ENCODE measurements around the gene MRPL14. TPM values are rescaled to one million over a fixed set of nuclear protein-coding genes. Genes with fewer than 3 reads are reported as not detected.

Gene MRPL14
- total and polyA plus RNA-seq, 9 of the 15 experiments (the other 6 are each of a cell fraction or from before 2014, with no cell fraction given), result 126 to 424 (median 165) TPM

DNA sequence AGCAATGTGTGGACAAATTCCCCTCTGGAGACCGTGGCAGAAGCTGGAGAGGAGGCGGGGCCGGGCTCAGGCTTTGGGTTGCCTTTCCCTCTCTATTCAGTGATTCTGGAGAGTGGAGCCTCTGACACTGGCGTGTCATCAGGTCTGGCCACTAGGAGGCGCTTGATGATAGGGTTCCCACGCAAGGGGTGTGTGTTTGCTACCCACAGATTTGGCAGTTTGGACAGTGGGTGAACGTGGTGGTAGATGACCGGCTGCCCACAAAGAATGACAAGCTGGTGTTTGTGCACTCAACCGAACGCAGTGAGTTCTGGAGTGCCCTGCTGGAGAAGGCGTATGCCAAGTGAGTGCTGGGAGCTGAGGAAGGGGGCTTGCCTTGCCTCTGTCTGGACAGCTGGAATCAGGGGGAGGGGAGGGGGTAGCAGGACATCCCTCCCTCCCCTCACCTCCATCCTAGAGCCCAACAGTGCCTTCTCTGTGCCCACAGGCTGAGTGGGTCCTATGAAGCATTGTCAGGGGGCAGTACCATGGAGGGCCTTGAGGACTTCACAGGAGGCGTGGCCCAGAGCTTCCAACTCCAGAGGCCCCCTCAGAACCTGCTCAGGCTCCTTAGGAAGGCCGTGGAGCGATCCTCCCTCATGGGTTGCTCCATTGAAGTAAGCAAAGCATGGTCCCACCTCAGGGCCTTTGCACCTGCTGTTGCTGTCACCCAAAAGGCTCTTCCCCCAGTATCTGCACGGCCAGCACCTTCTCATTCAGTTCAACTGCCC, 45.7 kb upstream of the MRPL14 start (continued):
- TF ChIP-seq, protein P1, sequence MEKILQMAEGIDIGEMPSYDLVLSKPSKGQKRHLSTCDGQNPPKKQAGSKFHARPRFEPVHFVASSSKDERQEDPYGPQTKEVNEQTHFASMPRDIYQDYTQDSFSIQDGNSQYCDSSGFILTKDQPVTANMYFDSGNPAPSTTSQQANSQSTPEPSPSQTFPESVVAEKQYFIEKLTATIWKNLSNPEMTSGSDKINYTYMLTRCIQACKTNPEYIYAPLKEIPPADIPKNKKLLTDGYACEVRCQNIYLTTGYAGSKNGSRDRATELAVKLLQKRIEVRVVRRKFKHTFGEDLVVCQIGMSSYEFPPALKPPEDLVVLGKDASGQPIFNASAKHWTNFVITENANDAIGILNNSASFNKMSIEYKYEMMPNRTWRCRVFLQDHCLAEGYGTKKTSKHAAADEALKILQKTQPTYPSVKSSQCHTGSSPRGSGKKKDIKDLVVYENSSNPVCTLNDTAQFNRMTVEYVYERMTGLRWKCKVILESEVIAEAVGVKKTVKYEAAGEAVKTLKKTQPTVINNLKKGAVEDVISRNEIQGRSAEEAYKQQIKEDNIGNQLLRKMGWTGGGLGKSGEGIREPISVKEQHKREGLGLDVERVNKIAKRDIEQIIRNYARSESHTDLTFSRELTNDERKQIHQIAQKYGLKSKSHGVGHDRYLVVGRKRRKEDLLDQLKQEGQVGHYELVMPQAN (IDR thresholded peaks at IDR 0.05; ENCODE audit: borderline replicate concordance), result 0 out of 2 replicates have a peak, but pooled peaks have one; percentile 9
- no peak for TF ChIP-seq OTX1 (CRISPR knock-in tag; IDR thresholded peaks at IDR 0.05)
- TF ChIP-seq ADNP (tag; IDR thresholded peaks at IDR 0.05), result no peak
- TF ChIP-seq, protein P2, sequence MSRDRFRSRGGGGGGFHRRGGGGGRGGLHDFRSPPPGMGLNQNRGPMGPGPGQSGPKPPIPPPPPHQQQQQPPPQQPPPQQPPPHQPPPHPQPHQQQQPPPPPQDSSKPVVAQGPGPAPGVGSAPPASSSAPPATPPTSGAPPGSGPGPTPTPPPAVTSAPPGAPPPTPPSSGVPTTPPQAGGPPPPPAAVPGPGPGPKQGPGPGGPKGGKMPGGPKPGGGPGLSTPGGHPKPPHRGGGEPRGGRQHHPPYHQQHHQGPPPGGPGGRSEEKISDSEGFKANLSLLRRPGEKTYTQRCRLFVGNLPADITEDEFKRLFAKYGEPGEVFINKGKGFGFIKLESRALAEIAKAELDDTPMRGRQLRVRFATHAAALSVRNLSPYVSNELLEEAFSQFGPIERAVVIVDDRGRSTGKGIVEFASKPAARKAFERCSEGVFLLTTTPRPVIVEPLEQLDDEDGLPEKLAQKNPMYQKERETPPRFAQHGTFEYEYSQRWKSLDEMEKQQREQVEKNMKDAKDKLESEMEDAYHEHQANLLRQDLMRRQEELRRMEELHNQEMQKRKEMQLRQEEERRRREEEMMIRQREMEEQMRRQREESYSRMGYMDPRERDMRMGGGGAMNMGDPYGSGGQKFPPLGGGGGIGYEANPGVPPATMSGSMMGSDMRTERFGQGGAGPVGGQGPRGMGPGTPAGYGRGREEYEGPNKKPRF (IDR thresholded peaks at IDR 0.05; ENCODE audit: low read depth, low read length), result no peak
- TF ChIP-seq, protein P3, sequence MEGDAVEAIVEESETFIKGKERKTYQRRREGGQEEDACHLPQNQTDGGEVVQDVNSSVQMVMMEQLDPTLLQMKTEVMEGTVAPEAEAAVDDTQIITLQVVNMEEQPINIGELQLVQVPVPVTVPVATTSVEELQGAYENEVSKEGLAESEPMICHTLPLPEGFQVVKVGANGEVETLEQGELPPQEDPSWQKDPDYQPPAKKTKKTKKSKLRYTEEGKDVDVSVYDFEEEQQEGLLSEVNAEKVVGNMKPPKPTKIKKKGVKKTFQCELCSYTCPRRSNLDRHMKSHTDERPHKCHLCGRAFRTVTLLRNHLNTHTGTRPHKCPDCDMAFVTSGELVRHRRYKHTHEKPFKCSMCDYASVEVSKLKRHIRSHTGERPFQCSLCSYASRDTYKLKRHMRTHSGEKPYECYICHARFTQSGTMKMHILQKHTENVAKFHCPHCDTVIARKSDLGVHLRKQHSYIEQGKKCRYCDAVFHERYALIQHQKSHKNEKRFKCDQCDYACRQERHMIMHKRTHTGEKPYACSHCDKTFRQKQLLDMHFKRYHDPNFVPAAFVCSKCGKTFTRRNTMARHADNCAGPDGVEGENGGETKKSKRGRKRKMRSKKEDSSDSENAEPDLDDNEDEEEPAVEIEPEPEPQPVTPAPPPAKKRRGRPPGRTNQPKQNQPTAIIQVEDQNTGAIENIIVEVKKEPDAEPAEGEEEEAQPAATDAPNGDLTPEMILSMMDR (IDR thresholded peaks at IDR 0.05 in 2 of 3, conservative IDR thresholded peaks at IDR 0.05 in 1 of 3; ENCODE audit: insufficient read depth in 2 of 3, low read depth in 1 of 3, low read length in 3 of 3), result peak; percentile 96 to 99 (median 98)
- TF ChIP-seq, protein P4, sequence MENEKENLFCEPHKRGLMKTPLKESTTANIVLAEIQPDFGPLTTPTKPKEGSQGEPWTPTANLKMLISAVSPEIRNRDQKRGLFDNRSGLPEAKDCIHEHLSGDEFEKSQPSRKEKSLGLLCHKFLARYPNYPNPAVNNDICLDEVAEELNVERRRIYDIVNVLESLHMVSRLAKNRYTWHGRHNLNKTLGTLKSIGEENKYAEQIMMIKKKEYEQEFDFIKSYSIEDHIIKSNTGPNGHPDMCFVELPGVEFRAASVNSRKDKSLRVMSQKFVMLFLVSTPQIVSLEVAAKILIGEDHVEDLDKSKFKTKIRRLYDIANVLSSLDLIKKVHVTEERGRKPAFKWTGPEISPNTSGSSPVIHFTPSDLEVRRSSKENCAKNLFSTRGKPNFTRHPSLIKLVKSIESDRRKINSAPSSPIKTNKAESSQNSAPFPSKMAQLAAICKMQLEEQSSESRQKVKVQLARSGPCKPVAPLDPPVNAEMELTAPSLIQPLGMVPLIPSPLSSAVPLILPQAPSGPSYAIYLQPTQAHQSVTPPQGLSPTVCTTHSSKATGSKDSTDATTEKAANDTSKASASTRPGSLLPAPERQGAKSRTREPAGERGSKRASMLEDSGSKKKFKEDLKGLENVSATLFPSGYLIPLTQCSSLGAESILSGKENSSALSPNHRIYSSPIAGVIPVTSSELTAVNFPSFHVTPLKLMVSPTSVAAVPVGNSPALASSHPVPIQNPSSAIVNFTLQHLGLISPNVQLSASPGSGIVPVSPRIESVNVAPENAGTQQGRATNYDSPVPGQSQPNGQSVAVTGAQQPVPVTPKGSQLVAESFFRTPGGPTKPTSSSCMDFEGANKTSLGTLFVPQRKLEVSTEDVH (IDR thresholded peaks at IDR 0.05; ENCODE audit: low read depth, partially characterized antibody), result no peak
- no peak for TF ChIP-seq ZNF830 (CRISPR knock-in tag; IDR thresholded peaks at IDR 0.05)
- peak; percentile 76; the same call in 1 of the 2 replicates for TF ChIP-seq JUND (IDR thresholded peaks at IDR 0.05; ENCODE audit: borderline replicate concordance, low read depth, low read length)
- peak; percentile 71; the same call in 2 of the 3 replicates for TF ChIP-seq JUND (tag; IDR thresholded peaks at IDR 0.05; ENCODE audit: borderline replicate concordance, low read depth, low read length)
- TF ChIP-seq YBX1 (IDR thresholded peaks at IDR 0.05), result no peak
- TF ChIP-seq ZNF165 (CRISPR knock-in tag; IDR thresholded peaks at IDR 0.05; ENCODE audit: borderline replicate concordance), result no peak
- TF ChIP-seq SIX5 (IDR thresholded peaks at IDR 0.05; ENCODE audit: borderline replicate concordance in 1 of 2, insufficient read depth in 1 of 2, low read depth in 1 of 2, low read length in 2 of 2), result no peak
- no peak for TF ChIP-seq PTTG1 (tag; IDR thresholded peaks at IDR 0.05; ENCODE audit: low read depth)
- TF ChIP-seq, protein P5, sequence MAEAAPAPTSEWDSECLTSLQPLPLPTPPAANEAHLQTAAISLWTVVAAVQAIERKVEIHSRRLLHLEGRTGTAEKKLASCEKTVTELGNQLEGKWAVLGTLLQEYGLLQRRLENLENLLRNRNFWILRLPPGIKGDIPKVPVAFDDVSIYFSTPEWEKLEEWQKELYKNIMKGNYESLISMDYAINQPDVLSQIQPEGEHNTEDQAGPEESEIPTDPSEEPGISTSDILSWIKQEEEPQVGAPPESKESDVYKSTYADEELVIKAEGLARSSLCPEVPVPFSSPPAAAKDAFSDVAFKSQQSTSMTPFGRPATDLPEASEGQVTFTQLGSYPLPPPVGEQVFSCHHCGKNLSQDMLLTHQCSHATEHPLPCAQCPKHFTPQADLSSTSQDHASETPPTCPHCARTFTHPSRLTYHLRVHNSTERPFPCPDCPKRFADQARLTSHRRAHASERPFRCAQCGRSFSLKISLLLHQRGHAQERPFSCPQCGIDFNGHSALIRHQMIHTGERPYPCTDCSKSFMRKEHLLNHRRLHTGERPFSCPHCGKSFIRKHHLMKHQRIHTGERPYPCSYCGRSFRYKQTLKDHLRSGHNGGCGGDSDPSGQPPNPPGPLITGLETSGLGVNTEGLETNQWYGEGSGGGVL (CRISPR knock-in tag; IDR thresholded peaks at IDR 0.05), result no peak

Measured in K562 (cell line).